Activated CD4-positive, alpha-beta T cell treated with anti-CD3 and anti-CD28 coated beads, Interleukin-2, amount 10 ng/mL, durations not matched to agents 7 days and 5 days (primary cell): ENCODE data around the gene PIEZO1. TPM values are rescaled to one million over a fixed set of nuclear protein-coding genes. Genes with fewer than 3 reads are reported as not detected.

Experiments
- CTCF ChIA-PET: fragments of 350-600 bp; sonication (Branson Sonifier 250); formaldehyde crosslinking; loops from one replicate; lab custom pipeline; 2021; ENCODE audit warnings: antibody characterized with exemption; lab: Charles Lee
- POLR2A ChIA-PET: fragments of 350-600 bp; sonication (Branson Sonifier 250); formaldehyde crosslinking; loops from one replicate; lab custom pipeline; 2021; ENCODE audit warnings: antibody characterized with exemption; lab: Charles Lee
- DNase-seq: peaks from one replicate; pipeline ENCODE4 v3.0.0-alpha.2; 2020
- H3K27ac Mint-ChIP-seq: one replicate; pipeline ENCODE4 v1.8.0; 2021; ENCODE audit warnings: mild to moderate bottlenecking, moderate library complexity, mixed read lengths
- H3K27me3 Mint-ChIP-seq: one replicate; pipeline ENCODE4 v1.8.0; 2021; ENCODE audit warnings: mixed read lengths
- H3K36me3 Mint-ChIP-seq: one replicate; pipeline ENCODE4 v1.8.0; 2021; ENCODE audit warnings: low read depth, mixed read lengths
- H3K4me1 Mint-ChIP-seq: one replicate; pipeline ENCODE4 v1.8.0; 2021; ENCODE audit warnings: mixed read lengths
- H3K4me3 Mint-ChIP-seq: one replicate; pipeline ENCODE4 v1.8.0; 2021; ENCODE audit warnings: mild to moderate bottlenecking, moderate library complexity, mixed read lengths
- H3K9me3 Mint-ChIP-seq: one replicate; pipeline ENCODE4 v1.8.0; 2021; ENCODE audit warnings: mixed read lengths
- total RNA-seq, 2 experiments: library from RNA; stranded (reverse); gene quantifications; one replicate each; pipeline ENCODE4 v1.2.3, GENCODE V29; 2021

The PIEZO1 gene
- total RNA-seq, 2 experiments from 2014 or later: 239 to 303 TPM

- CTCF ChIA-PET: interaction anchor here (0.6 to 1.5 kb wide), 2 partner anchors 10 to 12 kb away, joined by 4 read pairs; partner anchors contain the start of gene APRT
- Mint-ChIP-seq H3K4me3 (no peak overlapping the region), H3K27ac (no peak overlapping the region), H3K36me3 (no peaks in the 10 kb centered on the region), H3K4me1 (no peaks in the 10 kb centered on the region), H3K9me3 (no peaks in the 10 kb centered on the region), H3K27me3 (no peaks in the 10 kb centered on the region)
- POLR2A ChIA-PET: no interaction called here
- no peak for DNase-seq
These were observed 37.4 kb upstream of the PIEZO1 start for GRCh38 chr16:88822281-88823040.

- Mint-ChIP-seq H3K27ac (no peak overlapping the region), H3K4me1 (no peaks in the 10 kb centered on the region), H3K4me3 (no peak overlapping the region), H3K36me3 (no peaks in the 10 kb centered on the region), H3K9me3 (no peaks in the 10 kb centered on the region), H3K27me3 (no peaks in the 10 kb centered on the region)
- no peak for DNase-seq
- ChIA-PET POLR2A (interaction anchor here (0.7 kb wide), 1 partner anchor 230 kb away, joined by 3 read pairs; no protein-coding TSS in a partner anchor), CTCF (interaction anchor here (1.5 kb wide), 1 partner anchor 9 kb away, joined by 4 read pairs; the partner anchor contains the start of gene APRT)
These were observed 36.3 kb upstream of the PIEZO1 start for GRCh38 chr16:88821168-88821850.

GRCh38 chr16:88820385-88821025 lies 35.5 kb upstream of the PIEZO1 start:
- no peaks in the 10 kb centered on the region for H3K4me1 Mint-ChIP-seq
- CTCF ChIA-PET: interaction anchor here (1.5 to 2.0 kb wide), 2 partner anchors 8 to 37 kb away, joined by 4 to 7 read pairs; partner anchors contain the start of genes APRT, GALNS and TRAPPC2L
- H3K4me3 Mint-ChIP-seq: no peak overlapping the region
- POLR2A ChIA-PET: interaction anchor here (0.7 kb wide), 1 partner anchor 231 kb away, joined by 3 read pairs; no protein-coding TSS in a partner anchor
- no peak overlapping the region for H3K27ac Mint-ChIP-seq
- no peaks in the 10 kb centered on the region for H3K27me3 Mint-ChIP-seq
- H3K9me3 Mint-ChIP-seq: no peaks in the 10 kb centered on the region
- no peaks in the 10 kb centered on the region for H3K36me3 Mint-ChIP-seq
- DNase-seq: no peak

GRCh38 chr16:88819126-88819525 lies 34.1 kb upstream of the PIEZO1 start:
- no peaks in the 10 kb centered on the region for H3K36me3 Mint-ChIP-seq
- CTCF ChIA-PET: interaction anchor here (1.1 to 2.0 kb wide), 2 partner anchors 10 to 38 kb away, joined by 3 to 7 read pairs; partner anchors contain the start of genes GALNS and TRAPPC2L
- H3K4me1 Mint-ChIP-seq: no peaks in the 10 kb centered on the region
- no peak overlapping the region for H3K4me3 Mint-ChIP-seq
- no peak for DNase-seq
- H3K27me3 Mint-ChIP-seq: no peaks in the 10 kb centered on the region
- no peaks in the 10 kb centered on the region for H3K9me3 Mint-ChIP-seq
- H3K27ac Mint-ChIP-seq: no peak overlapping the region
- POLR2A ChIA-PET: no interaction called here

- no peak overlapping the region for H3K27ac Mint-ChIP-seq
- no peaks in the 10 kb centered on the region for H3K27me3 Mint-ChIP-seq
- H3K4me3 Mint-ChIP-seq: no peak overlapping the region
- no peaks in the 10 kb centered on the region for H3K36me3 Mint-ChIP-seq
- H3K9me3 Mint-ChIP-seq: no peaks in the 10 kb centered on the region
- H3K4me1 Mint-ChIP-seq: no peaks in the 10 kb centered on the region
- CTCF ChIA-PET: interaction anchor here (1.1 kb wide), 1 partner anchor 9 kb away, joined by 3 read pairs; no protein-coding TSS in a partner anchor
- POLR2A ChIA-PET: no interaction called here
- DNase-seq: no peak
These were observed 33.5 kb upstream of the PIEZO1 start for GRCh38 chr16:88818575-88818874.

GRCh38 chr16:88817785-88818574 lies 33.0 kb upstream of the PIEZO1 start:
- Mint-ChIP-seq H3K27ac (no peak overlapping the region), H3K36me3 (no peaks in the 10 kb centered on the region), H3K9me3 (no peaks in the 10 kb centered on the region), H3K27me3 (no peaks in the 10 kb centered on the region), H3K4me1 (no peaks in the 10 kb centered on the region), H3K4me3 (no peak overlapping the region)
- CTCF ChIA-PET: interaction anchor here (1.1 kb wide), 2 partner anchors 8 to 245 kb away, joined by 3 read pairs; no protein-coding TSS in a partner anchor
- DNase-seq: no peak
- POLR2A ChIA-PET: no interaction called here

- no peaks in the 10 kb centered on the region for H3K27me3 Mint-ChIP-seq
- no peak overlapping the region for H3K4me3 Mint-ChIP-seq
- no peak for DNase-seq
- ChIA-PET POLR2A (no interaction called here), CTCF (interaction anchor here (0.6 to 1.1 kb wide), 4 partner anchors 10 to 350 kb away, joined by 3 to 4 read pairs (median 3); no protein-coding TSS in a partner anchor)
- H3K9me3 Mint-ChIP-seq: no peaks in the 10 kb centered on the region
- H3K36me3 Mint-ChIP-seq: no peaks in the 10 kb centered on the region
- H3K27ac Mint-ChIP-seq: no peak overlapping the region
- peaks cover 6% of the 10 kb centered on the region for H3K4me1 Mint-ChIP-seq
These were observed 31.9 kb upstream of the PIEZO1 start for GRCh38 chr16:88816736-88817535.

GRCh38 chr16:88815901-88816589 lies 31.0 kb upstream of the PIEZO1 start:
- H3K27ac Mint-ChIP-seq: peak overlapping the region; percentile 31
- peak; percentile 64 for DNase-seq
- no peak overlapping the region for H3K4me3 Mint-ChIP-seq
- peaks cover 7% of the 10 kb centered on the region for H3K4me1 Mint-ChIP-seq
- H3K36me3 Mint-ChIP-seq: no peaks in the 10 kb centered on the region
- ChIA-PET CTCF (interaction anchor here (0.6 to 1.7 kb wide), 5 partner anchors 10 to 351 kb away, joined by 3 to 6 read pairs (median 4); partner anchors contain the start of genes GALNS and TRAPPC2L), POLR2A (no interaction called here)
- no peaks in the 10 kb centered on the region for H3K27me3 Mint-ChIP-seq
- no peaks in the 10 kb centered on the region for H3K9me3 Mint-ChIP-seq

GRCh38 chr16:88815227-88815626 lies 30.2 kb upstream of the PIEZO1 start:
- CTCF ChIA-PET: interaction anchor here (0.9 to 1.7 kb wide), 3 partner anchors 42 to 352 kb away, joined by 3 to 6 read pairs (median 5); partner anchors contain the start of genes ACSF3, GALNS and TRAPPC2L
- H3K27ac Mint-ChIP-seq: no peak overlapping the region
- H3K9me3 Mint-ChIP-seq: no peaks in the 10 kb centered on the region
- no peak overlapping the region for H3K4me3 Mint-ChIP-seq
- H3K4me1 Mint-ChIP-seq: peaks cover 9% of the 10 kb centered on the region
- peaks cover under 1% of the 10 kb centered on the region for H3K36me3 Mint-ChIP-seq
- no peak for DNase-seq
- no peaks in the 10 kb centered on the region for H3K27me3 Mint-ChIP-seq
- POLR2A ChIA-PET: no interaction called here

- ChIA-PET CTCF (interaction anchor here (0.9 to 2.6 kb wide), 2 partner anchors 77 to 280 kb away, joined by 3 to 11 read pairs; partner anchors contain the start of gene ACSF3), POLR2A (no interaction called here)
- DNase-seq: no peak
- Mint-ChIP-seq H3K4me1 (peaks cover 14% of the 10 kb centered on the region), H3K36me3 (peaks cover 6% of the 10 kb centered on the region), H3K4me3 (no peak overlapping the region), H3K9me3 (no peaks in the 10 kb centered on the region), H3K27me3 (no peaks in the 10 kb centered on the region), H3K27ac (no peak overlapping the region)
These were observed 29.1 kb upstream of the PIEZO1 start for GRCh38 chr16:88814144-88814502.
